Measurements from ENCODE around the gene INTS1. TPM values are rescaled to one million over a fixed set of nuclear protein-coding genes. Genes with fewer than 3 reads are reported as not detected.

INTS1 gene, protein sequence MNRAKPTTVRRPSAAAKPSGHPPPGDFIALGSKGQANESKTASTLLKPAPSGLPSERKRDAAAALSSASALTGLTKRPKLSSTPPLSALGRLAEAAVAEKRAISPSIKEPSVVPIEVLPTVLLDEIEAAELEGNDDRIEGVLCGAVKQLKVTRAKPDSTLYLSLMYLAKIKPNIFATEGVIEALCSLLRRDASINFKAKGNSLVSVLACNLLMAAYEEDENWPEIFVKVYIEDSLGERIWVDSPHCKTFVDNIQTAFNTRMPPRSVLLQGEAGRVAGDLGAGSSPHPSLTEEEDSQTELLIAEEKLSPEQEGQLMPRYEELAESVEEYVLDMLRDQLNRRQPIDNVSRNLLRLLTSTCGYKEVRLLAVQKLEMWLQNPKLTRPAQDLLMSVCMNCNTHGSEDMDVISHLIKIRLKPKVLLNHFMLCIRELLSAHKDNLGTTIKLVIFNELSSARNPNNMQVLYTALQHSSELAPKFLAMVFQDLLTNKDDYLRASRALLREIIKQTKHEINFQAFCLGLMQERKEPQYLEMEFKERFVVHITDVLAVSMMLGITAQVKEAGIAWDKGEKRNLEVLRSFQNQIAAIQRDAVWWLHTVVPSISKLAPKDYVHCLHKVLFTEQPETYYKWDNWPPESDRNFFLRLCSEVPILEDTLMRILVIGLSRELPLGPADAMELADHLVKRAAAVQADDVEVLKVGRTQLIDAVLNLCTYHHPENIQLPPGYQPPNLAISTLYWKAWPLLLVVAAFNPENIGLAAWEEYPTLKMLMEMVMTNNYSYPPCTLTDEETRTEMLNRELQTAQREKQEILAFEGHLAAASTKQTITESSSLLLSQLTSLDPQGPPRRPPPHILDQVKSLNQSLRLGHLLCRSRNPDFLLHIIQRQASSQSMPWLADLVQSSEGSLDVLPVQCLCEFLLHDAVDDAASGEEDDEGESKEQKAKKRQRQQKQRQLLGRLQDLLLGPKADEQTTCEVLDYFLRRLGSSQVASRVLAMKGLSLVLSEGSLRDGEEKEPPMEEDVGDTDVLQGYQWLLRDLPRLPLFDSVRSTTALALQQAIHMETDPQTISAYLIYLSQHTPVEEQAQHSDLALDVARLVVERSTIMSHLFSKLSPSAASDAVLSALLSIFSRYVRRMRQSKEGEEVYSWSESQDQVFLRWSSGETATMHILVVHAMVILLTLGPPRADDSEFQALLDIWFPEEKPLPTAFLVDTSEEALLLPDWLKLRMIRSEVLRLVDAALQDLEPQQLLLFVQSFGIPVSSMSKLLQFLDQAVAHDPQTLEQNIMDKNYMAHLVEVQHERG (N-terminal part only)
- total RNA-seq = 53.0 and 66.2 TPM in 2 replicates

DNA sequence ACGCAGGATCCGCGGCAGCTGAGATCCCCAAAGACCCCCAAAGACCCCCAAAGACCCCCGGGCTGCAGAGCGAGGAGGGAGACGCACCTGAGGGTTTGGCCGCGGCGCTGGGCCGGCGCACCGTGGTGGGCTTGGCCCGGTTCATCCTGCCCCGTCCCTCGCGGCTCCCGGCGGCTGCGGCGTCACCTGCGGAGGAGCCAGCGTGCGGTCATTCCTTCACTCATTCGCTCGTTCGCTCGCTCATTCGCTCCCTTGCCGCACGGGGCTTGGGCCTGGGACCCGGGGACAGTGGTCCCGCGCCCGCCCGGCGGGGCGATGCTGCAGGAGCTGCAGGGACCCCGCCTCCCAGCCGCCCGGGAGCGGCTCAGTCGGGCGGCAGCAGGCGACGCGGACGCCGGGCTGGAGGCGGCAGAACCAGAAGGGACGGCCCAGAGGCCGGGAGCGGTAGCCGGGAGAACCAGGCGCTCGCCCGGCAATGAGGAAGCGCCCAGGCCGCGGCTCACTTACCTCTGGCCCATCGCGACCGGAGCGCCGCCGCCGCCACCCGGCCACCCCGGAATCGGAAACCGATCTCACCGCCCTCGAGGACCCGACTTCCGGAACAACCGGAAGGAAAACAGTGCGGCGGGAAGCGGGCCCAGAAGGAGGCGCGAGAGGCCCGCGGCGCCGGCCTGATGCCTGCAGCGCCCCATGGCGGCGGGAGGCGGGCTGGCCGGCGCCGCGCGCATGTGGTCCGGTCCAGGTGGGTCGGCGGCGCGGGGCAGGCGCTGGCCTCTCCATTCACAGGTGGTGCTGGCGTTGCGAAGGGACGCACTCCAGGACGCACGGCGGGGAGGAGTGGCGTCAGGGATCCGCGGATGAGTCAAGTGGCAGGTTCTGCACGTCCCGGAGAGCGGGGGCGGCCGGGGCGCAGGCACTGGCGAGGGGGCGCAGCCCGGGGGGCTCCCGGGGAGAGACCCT, at the start of gene INTS1:
Gene INTS1 (minus strand): TSS at position 574 of the 960 bp plus-strand sequence. CDS start 429 bp downstream, at position 145.
- Histone ChIP-seq H3K79me2 (ENCODE audit: insufficient read depth, low read length) (peaks cover 41% of the 10 kb centered on the region), H3K27ac (ENCODE audit: low read depth, low read length) (peak within 1 kb of the TSS; percentile 48), H3K27me3 (ENCODE audit: insufficient read depth, low read length) (no peaks in the 10 kb centered on the region), H2AFZ (ENCODE audit: low read length) (peak within 1 kb of the TSS; percentile 76), H3K9me3 (ENCODE audit: low read depth, low read length) (no peaks in the 10 kb centered on the region), H3K36me3 (ENCODE audit: insufficient read depth, low read length) (peaks cover 25% of the 10 kb centered on the region), H3K4me2 (ENCODE audit: insufficient read depth, low read length) (peak within 1 kb of the TSS; percentile 97), H3K4me1 (ENCODE audit: insufficient read depth, low read length) (peaks cover 15% of the 10 kb centered on the region), H4K20me1 (ENCODE audit: insufficient read depth, low read length) (peaks cover 27% of the 10 kb centered on the region), H3K4me3 (ENCODE audit: insufficient read depth, low read length) (peak within 1 kb of the TSS; percentile 93)
- peak; percentile 100 for DNase-seq (ENCODE audit: insufficient read length, low spot score, missing footprints)
- TF ChIP-seq, protein P1, sequence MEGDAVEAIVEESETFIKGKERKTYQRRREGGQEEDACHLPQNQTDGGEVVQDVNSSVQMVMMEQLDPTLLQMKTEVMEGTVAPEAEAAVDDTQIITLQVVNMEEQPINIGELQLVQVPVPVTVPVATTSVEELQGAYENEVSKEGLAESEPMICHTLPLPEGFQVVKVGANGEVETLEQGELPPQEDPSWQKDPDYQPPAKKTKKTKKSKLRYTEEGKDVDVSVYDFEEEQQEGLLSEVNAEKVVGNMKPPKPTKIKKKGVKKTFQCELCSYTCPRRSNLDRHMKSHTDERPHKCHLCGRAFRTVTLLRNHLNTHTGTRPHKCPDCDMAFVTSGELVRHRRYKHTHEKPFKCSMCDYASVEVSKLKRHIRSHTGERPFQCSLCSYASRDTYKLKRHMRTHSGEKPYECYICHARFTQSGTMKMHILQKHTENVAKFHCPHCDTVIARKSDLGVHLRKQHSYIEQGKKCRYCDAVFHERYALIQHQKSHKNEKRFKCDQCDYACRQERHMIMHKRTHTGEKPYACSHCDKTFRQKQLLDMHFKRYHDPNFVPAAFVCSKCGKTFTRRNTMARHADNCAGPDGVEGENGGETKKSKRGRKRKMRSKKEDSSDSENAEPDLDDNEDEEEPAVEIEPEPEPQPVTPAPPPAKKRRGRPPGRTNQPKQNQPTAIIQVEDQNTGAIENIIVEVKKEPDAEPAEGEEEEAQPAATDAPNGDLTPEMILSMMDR (IDR thresholded peaks at IDR 0.05; ENCODE audit: extremely low read depth, low read depth, low read length) = peak; percentile 52

DNA sequence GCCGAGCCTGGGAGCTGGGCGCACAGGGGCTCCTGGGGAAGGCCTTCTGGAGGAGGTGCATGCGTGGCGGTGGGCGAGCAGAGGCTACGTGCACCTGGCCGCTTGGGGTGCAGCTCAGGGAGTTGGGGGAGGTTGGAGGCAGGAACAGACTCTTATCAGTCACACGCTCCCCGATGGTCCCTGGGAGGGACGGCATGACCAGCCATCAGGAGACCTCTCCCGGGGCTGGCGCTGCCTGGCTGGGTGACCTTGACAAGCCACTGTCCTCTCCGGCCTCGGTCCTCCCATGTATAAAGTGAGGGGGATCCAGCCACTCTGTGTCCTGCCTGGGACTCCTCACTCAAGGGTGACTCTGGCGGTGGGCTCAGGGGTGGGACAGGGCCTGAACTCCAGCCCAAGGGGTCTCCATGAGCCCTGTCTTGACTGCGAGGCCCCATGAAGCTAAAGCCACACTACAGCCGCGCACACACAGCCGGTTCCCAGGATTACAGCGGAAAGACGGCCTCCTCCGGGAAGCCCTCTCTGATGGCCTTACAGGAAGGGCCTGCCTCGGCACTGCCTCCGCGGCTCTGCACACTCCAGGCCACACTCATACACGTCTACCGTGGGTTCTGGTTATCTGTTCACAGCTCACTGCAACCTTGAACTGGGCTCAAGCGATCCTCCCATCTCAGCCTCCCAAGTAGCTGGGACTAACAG, 49.5 kb upstream of the INTS1 start:
- Histone ChIP-seq H3K4me1 (ENCODE audit: insufficient read depth, low read length) (peaks cover 13% of the 10 kb centered on the region), H3K4me2 (ENCODE audit: insufficient read depth, low read length) (no peak overlapping the region), H4K20me1 (ENCODE audit: insufficient read depth, low read length) (no peaks in the 10 kb centered on the region), H3K27me3 (ENCODE audit: insufficient read depth, low read length) (no peaks in the 10 kb centered on the region), H2AFZ (ENCODE audit: low read length) (no peak overlapping the region), H3K27ac (ENCODE audit: low read depth, low read length) (no peak overlapping the region), H3K9me3 (ENCODE audit: low read depth, low read length) (no peaks in the 10 kb centered on the region), H3K36me3 (ENCODE audit: insufficient read depth, low read length) (no peaks in the 10 kb centered on the region), H3K79me2 (ENCODE audit: insufficient read depth, low read length) (no peaks in the 10 kb centered on the region), H3K4me3 (ENCODE audit: insufficient read depth, low read length) (no peak overlapping the region)
- TF ChIP-seq, protein P1 (IDR thresholded peaks at IDR 0.05; ENCODE audit: extremely low read depth, low read depth, low read length) = no peak
- peak; percentile 89 for DNase-seq (ENCODE audit: insufficient read length, low spot score, missing footprints)

DNA sequence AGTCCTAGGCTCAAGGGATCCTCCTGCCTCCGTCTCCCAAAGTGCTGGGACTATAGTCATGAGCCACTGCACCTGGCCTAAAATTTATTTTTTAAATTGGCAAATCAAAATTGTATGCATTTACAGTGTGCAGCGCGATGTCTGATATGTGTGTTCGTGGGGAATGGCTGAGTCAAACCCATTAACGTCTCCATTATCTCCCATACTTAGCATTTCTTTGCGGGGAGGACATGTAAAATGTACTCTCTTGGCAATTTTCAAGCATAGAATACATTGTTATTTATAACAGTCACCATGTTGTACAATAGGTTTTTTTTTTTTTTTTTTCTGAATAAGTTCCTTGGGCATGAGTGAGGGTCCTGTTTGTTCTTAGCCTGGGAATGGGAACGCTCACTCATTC, 48.0 kb upstream of the INTS1 start:
- no peak overlapping the region for H3K4me2 ChIP-seq (ENCODE audit: insufficient read depth, low read length)
- peaks cover 13% of the 10 kb centered on the region for H3K4me1 ChIP-seq (ENCODE audit: insufficient read depth, low read length)
- H3K4me3 ChIP-seq (ENCODE audit: insufficient read depth, low read length) = no peak overlapping the region
- TF ChIP-seq, protein P1 (IDR thresholded peaks at IDR 0.05; ENCODE audit: extremely low read depth, low read depth, low read length) = no peak
- H3K79me2 ChIP-seq (ENCODE audit: insufficient read depth, low read length) = no peaks in the 10 kb centered on the region
- H2AFZ ChIP-seq (ENCODE audit: low read length) = no peak overlapping the region
- H3K27ac ChIP-seq (ENCODE audit: low read depth, low read length) = no peak overlapping the region
- no peaks in the 10 kb centered on the region for H3K27me3 ChIP-seq (ENCODE audit: insufficient read depth, low read length)
- no peaks in the 10 kb centered on the region for H3K9me3 ChIP-seq (ENCODE audit: low read depth, low read length)
- H3K36me3 ChIP-seq (ENCODE audit: insufficient read depth, low read length) = no peaks in the 10 kb centered on the region
- H4K20me1 ChIP-seq (ENCODE audit: insufficient read depth, low read length) = no peaks in the 10 kb centered on the region
- peak; percentile 83 for DNase-seq (ENCODE audit: insufficient read length, low spot score, missing footprints)
